ENCODE measurements around the gene VPS52. TPM values are rescaled to one million over a fixed set of nuclear protein-coding genes. Genes with fewer than 3 reads are reported as not detected.

VPS52 gene
- total and polyA plus RNA-seq, 2 donors (not counting 1 experiment from before 2014, with no cell fraction given), result 100 to 144 TPM

- peaks cover 5 to 59% of the 10 kb centered on the region in 2 experiments for H3K36me3 ChIP-seq (replicated peaks in 1 of 2; ENCODE audit: control extremely low read depth in 1 of 2, control insufficient read depth in 1 of 2, extremely low read depth in 1 of 2, insufficient read depth in 2 of 2, low read length in 1 of 2)
- H3K27me3 Mint-ChIP-seq, result no peaks in the 10 kb centered on the region
- H3K4me1 Mint-ChIP-seq, result peaks cover 69% of the 10 kb centered on the region
- peaks cover 33% of the 10 kb centered on the region for H3K79me2 ChIP-seq (ENCODE audit: control insufficient read depth, insufficient read depth, low read length)
- peak within 1 kb of the TSS; percentile 80 to 87 for H3K27ac ChIP-seq (ENCODE audit: low read length in 2 of 2)
- peak; percentile 72 for ATAC-seq (ENCODE audit: low read depth)
- peak; percentile 88 for DNase-seq
- CTCF ChIA-PET, result interaction anchor here (0.6 to 3.9 kb wide), 21 partner anchors 10 to 812 kb away, joined by 3 to 41 read pairs (median 5); partner anchors contain the start of genes PFDN6, RGL2, TAPBP and WDR46
- peak within 1 kb of the TSS; percentile 92 for H3K4me3 Mint-ChIP-seq
- peak within 1 kb of the TSS; percentile 95 for H3K4me2 ChIP-seq (replicated peaks; ENCODE audit: low read depth, low read length, poor library complexity, severe bottlenecking)
- H3K9ac ChIP-seq (ENCODE audit: low read length), result peak within 1 kb of the TSS; percentile 91
- H4K20me1 ChIP-seq (ENCODE audit: control insufficient read depth, insufficient read depth, low read length, poor library complexity, severe bottlenecking), result peaks cover 54% of the 10 kb centered on the region
- H3K4me1 ChIP-seq (ENCODE audit: control insufficient read depth in 2 of 2, insufficient read depth in 2 of 2, low read length in 2 of 2), result peaks cover 55 to 69% of the 10 kb centered on the region in 2 donors
- H3K9me3 Mint-ChIP-seq (ENCODE audit: insufficient read depth), result no peaks in the 10 kb centered on the region
- POLR2A ChIA-PET, result interaction anchor here (0.6 to 5.1 kb wide), 16 partner anchors 12 to 162 kb away, joined by 3 to 39 read pairs (median 8); partner anchors contain the start of genes KIFC1, PFDN6, RGL2 and RING1
- TF ChIP-seq CTCF (IDR thresholded peaks at IDR 0.05) (peak; percentile 75), EZH2 (IDR thresholded peaks at IDR 0.05; ENCODE audit: borderline replicate concordance, insufficient read depth, low read depth, low read length, poor library complexity, severe bottlenecking) (no peak)
- under 1% methylated on average over 80 of the region's 80 CpGs for WGBS (ENCODE audit: insufficient coverage)
- no peaks in the 10 kb centered on the region for H3K9me3 ChIP-seq (ENCODE audit: control extremely low read depth in 1 of 3, control insufficient read depth in 2 of 3, insufficient read depth in 1 of 3, low read length in 2 of 3)
- intact Hi-C loops (cut with micrococcal nuclease), result loop anchor here (1.0 kb wide), 3 partner anchors 12 to 68 kb away; partner anchors contain the start of genes PFDN6 and WDR46
- peak within 1 kb of the TSS; percentile 90 for H2AFZ ChIP-seq (ENCODE audit: insufficient read depth, low read depth, low read length, poor library complexity, severe bottlenecking)
- H3K27me3 ChIP-seq (replicated peaks in 1 of 4; ENCODE audit: control extremely low read depth in 1 of 4, control insufficient read depth in 3 of 4, insufficient read depth in 4 of 4, low read length in 3 of 4), result no peaks in the 10 kb centered on the region
- H3K4me3 ChIP-seq (ENCODE audit: control extremely low read depth in 1 of 5, extremely low read depth in 1 of 5, insufficient read depth in 1 of 5, low read depth in 2 of 5, low read length in 4 of 5), result peak within 1 kb of the TSS; percentile 59 to 86 (median 78)
- peak within 1 kb of the TSS; percentile 98 for H3K27ac Mint-ChIP-seq
Measured at GRCh38 chr6:33276864-33277662, 5.4 kb upstream of the VPS52 start, which contains the start of gene B3GALT4. Gene B3GALT4 (plus strand): TSS chr6:33277123. CDS start chr6:33277420, 297 bp downstream.

- Histone ChIP-seq H2AFZ (ENCODE audit: insufficient read depth, low read depth, low read length, poor library complexity, severe bottlenecking) (peak overlapping the region; percentile 90), H3K4me1 (ENCODE audit: control insufficient read depth in 2 of 2, insufficient read depth in 2 of 2, low read length in 2 of 2) (peaks cover 55 to 70% of the 10 kb centered on the region in 2 donors), H3K79me2 (ENCODE audit: control insufficient read depth, insufficient read depth, low read length) (peaks cover 35% of the 10 kb centered on the region), H3K9ac (ENCODE audit: low read length) (peak overlapping the region; percentile 91), H3K27me3 (replicated peaks in 1 of 4; ENCODE audit: control extremely low read depth in 1 of 4, control insufficient read depth in 3 of 4, insufficient read depth in 4 of 4, low read length in 3 of 4) (no peaks in the 10 kb centered on the region), H3K27ac (ENCODE audit: low read length in 2 of 2) (peak overlapping the region; percentile 80 to 87), H3K9me3 (ENCODE audit: control extremely low read depth in 1 of 3, control insufficient read depth in 2 of 3, insufficient read depth in 1 of 3, low read length in 2 of 3) (no peaks in the 10 kb centered on the region), H4K20me1 (ENCODE audit: control insufficient read depth, insufficient read depth, low read length, poor library complexity, severe bottlenecking) (peaks cover 48% of the 10 kb centered on the region), H3K4me2 (replicated peaks; ENCODE audit: low read depth, low read length, poor library complexity, severe bottlenecking) (peak overlapping the region; percentile 95), H3K4me3 (ENCODE audit: control extremely low read depth in 1 of 5, extremely low read depth in 1 of 5, insufficient read depth in 1 of 5, low read depth in 2 of 5, low read length in 4 of 5) (peak overlapping the region; percentile 59 to 86 (median 78)), H3K36me3 (replicated peaks in 1 of 2; ENCODE audit: control extremely low read depth in 1 of 2, control insufficient read depth in 1 of 2, extremely low read depth in 1 of 2, insufficient read depth in 2 of 2, low read length in 1 of 2) (peaks cover 5 to 57% of the 10 kb centered on the region in 2 experiments)
- Mint-ChIP-seq H3K4me3 (peak overlapping the region; percentile 92), H3K27ac (peak overlapping the region; percentile 91), H3K4me1 (peaks cover 74% of the 10 kb centered on the region), H3K27me3 (no peaks in the 10 kb centered on the region), H3K9me3 (ENCODE audit: insufficient read depth) (no peaks in the 10 kb centered on the region)
- TF ChIP-seq CTCF (IDR thresholded peaks at IDR 0.05), result no peak
- TF ChIP-seq EZH2 (IDR thresholded peaks at IDR 0.05; ENCODE audit: borderline replicate concordance, insufficient read depth, low read depth, low read length, poor library complexity, severe bottlenecking), result no peak
- intact Hi-C loops (cut with micrococcal nuclease), result no loop called here
- DNase-seq (no peak), ATAC-seq (ENCODE audit: low read depth) (no peak)
- ChIA-PET POLR2A (interaction anchor here (0.6 to 5.1 kb wide), 11 partner anchors 12 to 115 kb away, joined by 3 to 39 read pairs (median 8); partner anchors contain the start of genes KIFC1, PFDN6, RGL2 and RING1), CTCF (interaction anchor here (0.6 to 3.9 kb wide), 14 partner anchors 10 to 812 kb away, joined by 3 to 41 read pairs (median 10); partner anchors contain the start of genes PFDN6, RGL2, TAPBP and WDR46)
Measured at GRCh38 chr6:33276581-33276863, 4.8 kb upstream of the VPS52 start.

Measured in B cell (primary cell).